Brain pericyte (primary cell): ENCODE data around the gene TRMT2A.
"Not testable (repeated sequence)": the region's sequence is repeated elsewhere in the genome, so short reads cannot be mapped to it uniquely, and the experiment has no call there.

Experiments used
- DNase-seq: peaks from one replicate; pipeline ENCODE4 v3.0.0-alpha.2; 2012; ENCODE audit warnings: low read depth, low spot score

The TRMT2A gene

GRCh38 chr22:20086101-20086599, 30.9 kb downstream of the TRMT2A start:
- DNase-seq, result no peak

DNA sequence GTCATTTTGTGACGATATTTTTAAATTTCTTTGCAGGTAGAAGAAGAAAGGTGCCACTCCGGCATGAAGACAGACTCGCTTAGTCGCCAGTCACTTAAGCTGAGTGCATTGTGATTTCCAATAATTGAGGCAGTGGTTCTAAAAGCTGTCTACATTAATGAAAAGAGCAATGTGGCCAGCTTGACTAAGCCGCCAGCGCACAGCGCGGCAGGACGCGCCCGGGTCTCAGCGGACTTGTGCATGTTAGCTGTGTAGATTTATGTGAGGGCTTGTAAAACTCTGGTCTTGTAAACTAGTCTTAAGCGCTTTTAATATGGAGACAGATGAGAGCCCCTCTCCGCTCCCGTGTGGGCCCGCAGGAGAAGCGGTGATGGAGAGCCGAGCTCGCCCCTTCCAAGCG, 31.4 kb downstream of the TRMT2A start:
- no peak for DNase-seq

DNA sequence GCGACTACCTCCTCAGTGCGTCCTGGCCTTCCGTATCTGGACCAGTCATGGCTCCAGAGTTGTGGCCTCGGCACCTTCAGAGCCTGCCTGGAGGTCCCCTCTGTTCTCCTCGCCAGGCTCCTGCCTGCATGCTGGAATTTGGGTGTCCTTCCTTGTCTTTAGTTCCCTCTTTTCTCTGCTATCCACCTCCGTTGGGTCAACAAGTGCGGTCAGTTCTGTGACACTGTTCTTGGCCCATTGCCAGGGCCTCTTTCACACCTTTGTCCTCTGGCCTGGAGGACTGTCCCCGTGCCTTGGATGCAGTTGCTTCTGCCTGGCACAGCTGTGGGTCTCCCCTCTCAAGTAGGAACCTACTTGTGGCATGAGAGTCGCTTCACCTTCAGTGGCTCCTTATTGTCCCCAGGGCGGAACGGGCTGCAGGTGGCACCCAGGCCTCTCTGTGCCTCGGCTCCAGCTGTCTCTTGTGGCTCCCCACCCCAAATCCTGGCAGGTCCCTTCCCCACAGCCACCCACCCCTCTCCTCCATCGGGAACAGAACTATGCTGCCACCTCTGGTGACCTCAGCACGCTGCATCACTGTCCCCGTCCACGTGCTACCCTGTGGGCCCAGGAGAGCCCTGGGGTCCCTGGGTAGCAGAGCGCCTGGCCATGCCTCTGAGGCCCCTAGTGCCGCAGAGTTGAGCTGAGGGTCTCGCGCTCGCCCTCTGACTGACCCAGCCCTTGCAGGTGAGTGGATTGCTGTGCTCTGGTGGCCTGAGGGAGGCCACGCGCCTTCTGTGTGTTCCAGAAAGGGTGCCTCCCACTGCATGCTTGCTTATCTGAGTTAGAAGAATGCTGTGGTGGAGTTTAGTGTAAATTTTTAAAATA, 32.2 kb downstream of the TRMT2A start:
- DNase-seq, result no peak

DNA sequence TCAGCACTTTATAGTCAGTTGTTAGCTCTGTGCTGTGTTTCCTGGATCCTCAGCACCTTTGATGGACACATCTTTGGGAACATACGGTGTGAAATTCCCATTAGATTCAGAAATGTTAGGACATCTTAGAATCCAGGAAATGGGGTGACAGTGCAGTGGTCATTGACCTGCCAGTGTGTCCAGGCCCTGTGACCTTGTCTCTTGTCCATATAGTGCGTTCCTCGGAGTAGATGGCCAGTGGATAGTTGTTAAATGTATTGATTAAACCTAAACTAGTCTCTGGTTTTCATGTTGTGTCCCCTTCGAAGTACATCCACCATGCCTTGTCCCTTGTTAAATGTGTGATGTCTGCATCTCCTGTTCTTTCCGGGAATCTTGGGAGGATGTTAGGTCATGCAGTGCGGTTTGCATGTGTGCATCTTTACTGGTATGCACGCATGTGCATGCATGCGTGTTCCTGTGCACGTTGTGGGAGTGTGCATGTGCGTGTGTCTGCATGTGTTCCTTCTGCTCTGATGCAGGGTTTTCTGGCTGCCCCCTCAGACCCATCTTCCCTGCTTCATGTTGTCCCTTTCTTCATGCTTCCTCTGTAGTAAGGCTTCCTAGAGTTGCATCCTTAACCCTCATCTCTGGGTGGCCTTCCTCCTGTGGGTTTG, 33.0 kb downstream of the TRMT2A start:
- no peak for DNase-seq

DNA sequence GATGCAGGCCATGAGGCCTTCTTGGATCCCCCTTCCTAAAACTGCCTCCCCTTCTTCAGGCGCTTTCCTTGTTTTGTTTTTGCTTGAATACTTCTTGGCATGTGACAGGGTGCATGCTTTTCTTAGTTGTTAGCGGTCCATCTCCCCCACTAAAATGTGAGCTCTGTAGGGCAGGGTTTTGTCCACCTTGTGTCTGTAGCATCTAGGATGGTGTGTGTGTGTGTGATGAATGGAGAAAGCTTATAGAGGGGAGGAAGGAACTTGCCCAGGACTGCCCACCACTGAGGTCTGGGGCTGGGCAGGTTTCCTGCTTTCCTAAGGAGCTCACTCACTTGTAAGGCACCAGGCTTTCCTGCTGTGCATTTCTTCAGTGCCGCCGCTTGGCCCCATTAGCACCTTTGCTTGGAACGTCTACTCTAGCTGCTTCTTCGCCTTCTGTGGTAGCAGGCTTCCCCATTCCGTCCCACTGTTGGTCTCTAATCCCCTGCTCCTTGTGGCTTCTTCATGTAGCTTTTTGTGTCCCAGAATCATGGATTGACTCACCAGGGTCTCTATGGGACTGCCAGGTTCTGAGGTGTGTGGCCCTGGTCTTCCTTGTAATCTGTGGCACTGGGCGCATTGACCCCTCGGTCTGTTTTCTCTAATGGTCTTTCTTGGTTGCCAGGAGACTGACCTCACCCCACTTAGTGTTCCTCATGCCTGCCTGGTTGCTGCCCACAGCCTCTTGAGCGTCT, 33.7 kb downstream of the TRMT2A start:
- no peak for DNase-seq

- peak; percentile 51 for DNase-seq
Observed at GRCh38 chr22:20080776-20081654, 36.0 kb downstream of the TRMT2A start.

- no peak for DNase-seq
Observed at GRCh38 chr22:20080445-20080775, 36.6 kb downstream of the TRMT2A start.

DNA sequence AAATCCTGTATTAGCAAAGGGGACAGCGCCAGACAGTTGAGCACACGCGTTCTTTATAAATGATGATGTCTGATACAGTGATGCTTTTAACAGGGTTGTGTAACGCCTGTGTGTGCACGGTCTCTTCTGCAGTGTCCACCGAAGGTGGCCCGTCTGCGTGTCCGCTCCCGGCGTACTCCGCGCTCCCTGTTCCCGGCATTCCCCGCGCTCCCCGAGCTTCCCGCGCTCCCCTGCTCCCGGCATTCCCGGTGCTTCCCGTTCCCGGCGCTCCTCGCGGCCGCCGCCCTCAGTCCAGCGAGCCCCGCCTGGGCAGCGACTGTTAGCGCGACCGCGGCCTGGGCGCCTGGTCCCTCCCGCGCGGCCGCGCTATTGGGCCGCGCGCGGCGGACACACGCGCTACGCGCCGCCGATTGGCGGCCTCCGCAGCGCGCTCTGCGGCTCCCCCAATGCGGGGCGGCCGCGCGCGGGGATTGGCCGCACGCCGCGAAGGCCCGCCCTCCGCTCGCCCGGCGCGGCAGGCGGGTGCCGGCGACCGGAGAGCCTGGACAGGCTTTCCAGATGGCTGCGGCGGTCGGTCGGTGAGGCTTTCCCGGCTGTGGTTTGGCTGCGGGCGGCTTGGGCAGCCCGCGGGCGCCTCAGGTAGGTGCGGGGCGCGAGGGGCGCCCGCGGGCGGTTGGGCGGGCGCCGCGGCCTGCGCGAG, 37.1 kb downstream of the TRMT2A start, which contains the start of gene DGCR8:
TSS of gene DGCR8 (plus strand) at position 497 of the 700 bp plus-strand sequence. CDS start 5,723 bp downstream, outside the sequence.
- DNase-seq, result peak; percentile 73

DNA sequence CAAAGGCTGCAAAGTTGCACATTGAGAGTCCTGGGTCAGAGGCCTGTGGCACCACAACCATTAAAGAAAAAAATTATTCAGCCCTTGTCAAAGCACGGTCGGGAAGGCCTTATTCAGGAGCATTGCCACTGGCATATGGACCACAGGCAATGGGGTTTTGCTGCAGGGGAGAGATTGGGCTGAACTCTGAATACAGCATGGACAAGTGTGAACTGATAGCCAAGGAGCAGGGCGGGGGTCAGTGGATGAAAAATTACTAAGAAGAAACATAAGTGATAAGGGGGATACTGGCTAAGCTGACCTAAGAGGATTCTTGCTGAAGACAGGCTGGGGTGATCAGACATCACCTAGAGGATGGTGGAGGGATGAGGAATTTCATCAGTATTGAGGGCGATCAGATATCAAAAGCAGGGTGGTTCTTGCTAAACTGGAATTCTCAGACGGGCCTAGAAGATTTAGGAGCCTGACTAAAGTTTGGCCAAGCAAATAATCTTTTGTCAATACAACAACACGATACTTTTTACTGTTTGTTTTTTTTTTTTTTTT, 40.3 kb downstream of the TRMT2A start:
- DNase-seq, result no peak

DNA sequence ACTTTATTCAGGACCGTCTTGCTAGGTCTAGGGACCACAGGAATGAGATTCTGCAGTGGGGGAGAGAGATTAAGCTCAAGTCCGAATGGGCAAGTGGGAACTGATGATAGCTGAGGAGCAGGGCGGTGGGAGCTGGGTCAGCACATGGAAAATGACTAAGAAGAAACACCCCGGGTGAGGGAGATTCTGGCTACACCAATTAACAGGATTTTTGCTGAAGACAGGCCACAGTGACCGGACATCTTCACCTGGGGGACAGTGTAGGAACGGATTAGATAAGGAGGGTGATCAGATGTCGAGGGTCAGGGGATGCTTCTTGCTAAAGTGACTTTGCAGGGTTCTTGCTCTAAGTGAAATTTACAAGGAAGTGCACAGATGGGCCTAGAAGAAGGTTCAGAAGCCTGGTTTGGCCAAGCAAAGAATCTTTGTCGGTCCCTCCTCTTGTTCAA, 45.5 kb downstream of the TRMT2A start:
- DNase-seq, result no peak

GRCh38 chr22:20069331-20070042, 47.5 kb downstream of the TRMT2A start:
- no peak for DNase-seq

DNA sequence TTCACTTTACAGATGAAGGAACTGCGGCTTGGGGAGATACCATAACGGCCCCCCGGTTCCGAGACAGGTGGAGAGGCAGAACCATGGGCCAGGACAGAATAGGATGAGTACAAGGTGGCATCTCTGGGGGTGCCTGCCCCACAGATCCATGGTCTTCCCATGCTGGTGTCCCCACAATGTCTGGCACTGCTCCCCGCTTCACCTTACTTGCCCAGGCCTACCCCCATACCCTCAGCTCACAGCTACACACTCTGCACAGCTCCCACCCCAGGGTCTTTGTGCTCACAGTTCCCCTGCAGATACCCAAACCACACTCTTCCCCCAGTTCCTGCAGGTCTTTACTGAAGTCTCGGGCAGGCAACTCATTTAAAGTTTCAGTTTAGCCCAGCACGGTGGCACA, 48.4 kb downstream of the TRMT2A start:
- no peak for DNase-seq

GRCh38 chr22:20067384-20067682, 49.7 kb downstream of the TRMT2A start:
- DNase-seq, result not testable (repeated sequence)

DNA sequence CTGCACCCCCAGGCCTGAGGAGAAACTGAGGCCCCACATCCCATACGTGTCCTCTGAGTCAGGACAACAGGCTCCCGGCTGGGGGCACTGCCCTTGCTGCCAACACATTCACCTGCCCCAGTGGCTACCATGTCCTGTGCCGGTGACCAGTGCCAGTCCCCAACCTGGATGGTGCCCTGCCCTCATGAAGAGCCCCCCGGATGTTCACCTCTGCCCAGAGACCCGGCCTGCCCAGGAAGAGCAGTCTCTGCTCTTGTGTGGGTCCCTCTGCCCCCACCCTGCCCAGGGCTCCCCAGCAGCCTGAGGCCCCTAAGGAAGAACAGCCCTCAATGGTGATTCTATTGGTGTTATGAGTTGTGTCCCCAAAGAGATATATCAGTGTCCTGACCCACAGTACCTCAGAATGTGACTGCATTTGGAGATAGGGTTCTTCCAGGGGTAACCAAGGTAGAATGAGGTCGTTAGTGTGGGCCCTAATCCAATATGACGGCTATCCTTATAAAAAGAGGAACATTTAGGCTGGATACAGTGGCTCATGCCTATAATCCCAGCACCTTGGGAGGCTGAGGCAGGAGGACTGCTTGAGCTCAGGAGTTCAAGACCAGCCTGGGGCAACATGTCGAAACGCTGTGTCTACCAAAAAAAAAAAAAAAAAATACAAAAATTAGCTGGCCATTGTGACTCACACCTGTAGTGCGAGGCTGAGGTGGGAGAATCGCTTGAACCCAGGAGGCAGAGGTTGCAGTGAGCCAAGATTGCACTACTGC, 50.2 kb downstream of the TRMT2A start:
- DNase-seq, result no peak

DNA sequence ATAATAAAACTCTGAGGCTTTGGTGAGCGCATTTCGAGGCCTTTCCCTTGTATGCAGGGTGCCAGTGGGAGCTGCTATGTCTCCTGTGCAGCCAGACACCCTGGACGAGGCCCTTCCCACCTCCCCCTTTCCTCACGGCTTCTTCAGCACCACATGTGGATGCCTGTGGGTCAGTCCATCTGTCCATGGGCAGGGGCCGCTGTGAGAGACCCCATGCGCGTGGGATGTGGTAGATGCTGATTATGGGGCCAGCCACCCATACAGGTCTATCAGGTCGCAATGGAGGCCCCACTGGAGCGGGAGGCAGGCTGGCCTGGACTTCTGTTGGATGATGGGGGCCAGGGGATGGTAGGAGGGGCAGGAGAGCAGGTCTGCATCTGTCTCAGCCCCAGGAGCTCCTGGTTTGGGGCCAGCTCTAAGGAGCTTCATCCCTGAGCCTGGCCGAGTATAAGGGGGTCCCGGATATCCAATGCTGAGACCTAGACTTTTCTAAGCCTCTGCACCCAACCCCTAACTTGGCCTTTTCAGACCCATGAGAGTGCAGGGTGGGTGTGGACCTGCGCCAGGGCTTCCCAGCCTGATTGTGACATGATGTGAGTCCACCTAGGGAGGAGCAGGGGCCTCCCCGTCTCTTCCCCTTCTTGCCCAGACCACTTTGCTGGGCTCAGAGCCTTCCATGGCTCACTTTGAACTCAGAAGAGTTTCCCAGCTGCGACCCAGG, 51.0 kb downstream of the TRMT2A start:
- DNase-seq, result no peak

GRCh38 chr22:20064545-20065262, 52.3 kb downstream of the TRMT2A start:
- DNase-seq, result no peak

DNA sequence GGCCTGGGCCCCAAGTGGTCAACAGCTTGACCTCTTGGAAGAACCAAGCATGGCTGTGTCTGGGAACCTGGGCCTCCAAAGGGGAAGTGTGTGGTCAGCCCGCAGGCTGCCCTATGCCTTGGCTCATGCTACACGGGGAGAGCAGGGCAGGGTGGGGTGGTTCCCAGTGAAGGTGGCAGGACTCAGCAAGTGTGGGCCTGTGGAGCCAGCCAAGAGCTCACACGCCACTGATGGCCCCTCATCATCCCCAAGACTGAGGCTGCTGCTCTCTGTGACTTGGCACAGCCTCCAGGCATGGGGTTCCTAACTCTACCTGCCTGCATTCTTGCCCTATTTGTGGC, 52.9 kb downstream of the TRMT2A start:
- no peak for DNase-seq
